ENCODE data around the gene GNL1.

DNA sequence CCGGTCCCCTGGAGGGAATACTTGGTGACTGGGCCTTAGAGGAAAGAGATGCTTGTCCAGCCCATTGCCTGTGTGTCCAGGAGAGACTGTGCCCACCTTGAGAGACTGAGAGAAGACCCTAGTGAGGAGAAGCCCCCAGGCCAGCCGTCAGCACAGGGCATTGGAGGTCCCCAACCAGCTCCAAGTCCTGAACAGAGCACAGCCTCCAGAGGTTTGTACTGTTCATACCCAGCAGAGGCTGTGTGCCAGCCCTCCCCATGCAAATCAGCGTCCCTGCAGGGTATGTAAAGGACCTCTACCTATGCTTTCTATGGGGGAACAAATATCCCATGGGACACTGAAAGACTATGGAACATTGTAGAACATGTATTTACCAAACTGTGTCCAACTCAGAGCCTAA, 58.6 kb downstream of the GNL1 start:
- TF ChIP-seq RAD21 (IDR thresholded peaks at IDR 0.05) (no peak), HNF4A (conservative IDR thresholded peaks at IDR 0.05) (no peak), FOXA1 (IDR thresholded peaks at IDR 0.05) (no peak), HNF4G (IDR thresholded peaks at IDR 0.05) (no peak)
- TF ChIP-seq, protein P1, sequence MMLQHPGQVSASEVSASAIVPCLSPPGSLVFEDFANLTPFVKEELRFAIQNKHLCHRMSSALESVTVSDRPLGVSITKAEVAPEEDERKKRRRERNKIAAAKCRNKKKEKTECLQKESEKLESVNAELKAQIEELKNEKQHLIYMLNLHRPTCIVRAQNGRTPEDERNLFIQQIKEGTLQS (IDR thresholded peaks at IDR 0.05): no peak
